Stromal cell of bone marrow (primary cell): ENCODE measurements around the gene LSM7.

ENCODE experiments used
- DNase-seq: peaks from one replicate; pipeline ENCODE4 v3.0.0-alpha.2; 2012; ENCODE audit warnings: low read depth

LSM7 gene

GRCh38 chr19:2323707-2324106, 4.7 kb downstream of the LSM7 start:
- DNase-seq, result no peak

DNA sequence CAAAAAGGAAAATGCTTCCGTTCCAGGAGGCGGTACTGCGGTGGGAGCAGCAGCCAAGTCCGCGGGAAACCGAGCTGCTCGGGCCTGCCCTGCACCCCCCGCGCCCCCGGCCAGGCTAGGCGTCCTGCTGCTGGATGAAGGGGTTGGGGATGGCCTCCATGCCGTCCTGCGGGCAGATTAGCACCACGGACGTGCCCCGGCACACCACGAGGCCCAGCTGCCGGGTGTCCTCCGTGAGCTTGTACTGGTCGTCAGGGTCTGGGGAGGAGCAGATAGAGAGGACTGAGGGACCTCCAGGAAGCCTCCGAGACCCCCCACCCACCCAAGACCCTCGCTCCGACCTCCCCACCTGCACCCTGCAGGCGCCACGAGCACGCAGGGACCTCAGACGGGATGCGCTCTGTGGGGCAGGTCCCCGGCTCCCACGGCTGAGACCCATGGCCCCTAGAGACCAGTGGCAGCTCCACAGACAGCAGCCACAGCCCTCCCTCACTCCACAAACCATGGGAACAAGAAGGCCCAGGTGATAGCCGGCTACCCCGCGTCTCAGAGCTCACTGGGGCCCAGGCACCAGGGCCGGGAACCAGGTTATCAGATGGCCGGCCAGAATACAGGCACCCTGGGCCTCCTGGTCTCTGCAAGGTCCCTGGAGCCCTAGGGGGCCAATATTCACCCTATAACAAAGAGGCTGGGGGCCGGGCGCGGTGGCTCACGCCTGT, 6.7 kb downstream of the LSM7 start:
- no peak for DNase-seq

DNA sequence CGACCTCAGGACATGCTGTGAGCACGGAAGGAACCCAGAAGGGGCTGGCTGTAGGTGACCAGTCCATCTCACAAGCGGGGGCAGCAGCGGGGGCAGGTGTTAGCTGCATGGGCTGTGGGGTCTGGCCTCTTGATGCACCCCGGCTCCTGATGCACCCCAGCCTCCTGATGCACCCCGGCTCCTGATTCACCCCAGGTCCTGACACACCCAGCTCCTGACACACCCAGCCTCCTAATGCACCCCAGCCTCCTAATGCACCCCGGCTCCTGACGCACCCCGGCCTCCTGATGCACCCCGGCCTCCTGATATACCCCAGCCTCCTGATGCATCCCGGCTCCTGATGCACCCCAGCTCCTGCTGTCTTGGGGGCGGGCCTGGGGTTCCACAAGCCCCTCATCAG, 7.4 kb downstream of the LSM7 start:
- DNase-seq, result no peak

- DNase-seq, result no peak
These were observed 8.3 kb downstream of the LSM7 start for GRCh38 chr19:2320049-2320448.

DNA sequence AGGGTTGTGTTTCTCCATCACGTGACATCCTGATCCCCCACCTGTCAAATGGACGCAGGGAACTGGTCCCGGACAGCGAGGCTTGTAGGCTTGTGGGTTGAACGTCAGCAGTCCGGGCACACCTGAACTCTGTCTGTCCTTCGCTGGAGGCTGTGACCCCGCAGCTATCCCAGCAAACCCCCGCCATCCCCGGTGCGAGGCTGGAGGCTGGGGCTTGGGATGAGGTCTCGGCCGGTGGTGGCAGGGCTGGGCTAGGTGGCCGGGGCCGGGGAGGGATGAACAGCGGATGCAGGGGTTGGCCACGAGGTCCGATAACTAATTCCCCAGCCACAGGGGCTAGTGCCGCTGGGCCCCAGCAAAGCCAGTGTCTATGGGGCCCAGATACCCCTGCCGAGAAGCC, 8.8 kb downstream of the LSM7 start:
- DNase-seq, result no peak

DNA sequence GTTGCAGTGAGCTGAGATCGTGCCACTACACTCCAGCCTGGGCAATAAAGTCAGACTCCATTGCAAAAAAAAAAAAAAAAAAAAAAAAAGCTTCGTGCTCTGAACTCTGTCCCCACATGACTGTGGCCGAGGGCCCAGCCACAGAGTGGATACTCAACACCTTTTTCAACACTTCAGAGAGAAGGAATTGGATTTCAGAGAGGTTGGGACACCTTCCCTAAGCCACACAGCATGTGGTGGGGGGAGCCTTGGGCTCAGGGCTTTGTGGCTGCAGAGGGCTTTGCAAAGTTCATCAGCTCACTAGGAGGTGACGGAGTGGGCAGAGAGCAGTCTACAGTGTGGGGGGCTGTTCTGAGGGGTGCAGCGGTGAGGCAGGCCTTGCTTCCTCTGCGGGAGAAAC, 9.5 kb downstream of the LSM7 start:
- DNase-seq, result no peak

GRCh38 chr19:2317756-2318155, 10.6 kb downstream of the LSM7 start:
- DNase-seq, result no peak

- DNase-seq, result no peak
These were observed 11.1 kb downstream of the LSM7 start for GRCh38 chr19:2317300-2317699.

DNA sequence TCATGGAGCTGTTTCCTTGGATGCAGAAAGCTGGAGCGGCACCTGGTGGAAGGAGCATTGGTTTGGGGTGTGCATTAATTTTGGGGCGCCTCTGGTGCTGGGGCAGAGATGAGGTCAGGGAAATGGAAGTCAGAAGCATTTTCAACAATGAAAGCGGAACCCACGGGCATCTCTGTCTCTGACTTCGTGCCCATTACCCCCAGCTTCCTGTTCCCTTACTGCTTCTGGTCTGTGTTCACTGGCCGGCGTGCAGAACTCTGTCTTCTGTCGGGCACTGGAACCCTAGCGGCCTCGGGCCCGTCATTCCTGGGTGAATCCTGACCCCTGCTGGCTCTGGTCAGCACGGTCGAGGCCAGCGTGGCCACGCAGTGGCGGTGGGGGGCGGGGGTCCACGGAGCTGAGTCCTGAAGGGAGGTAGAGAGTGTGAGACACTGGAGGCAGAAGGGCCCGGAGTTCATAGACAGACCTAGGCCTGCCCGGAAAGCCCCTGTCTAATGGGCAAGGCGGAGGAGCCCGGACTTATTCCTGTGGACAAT, 12.5 kb downstream of the LSM7 start:
- DNase-seq, result peak; percentile 25

- DNase-seq, result no peak
These were observed 13.1 kb downstream of the LSM7 start for GRCh38 chr19:2315121-2315817.

- DNase-seq, result no peak
These were observed 15.4 kb downstream of the LSM7 start for GRCh38 chr19:2312820-2313501.

GRCh38 chr19:2311093-2311492, 17.3 kb downstream of the LSM7 start:
- no peak for DNase-seq

DNA sequence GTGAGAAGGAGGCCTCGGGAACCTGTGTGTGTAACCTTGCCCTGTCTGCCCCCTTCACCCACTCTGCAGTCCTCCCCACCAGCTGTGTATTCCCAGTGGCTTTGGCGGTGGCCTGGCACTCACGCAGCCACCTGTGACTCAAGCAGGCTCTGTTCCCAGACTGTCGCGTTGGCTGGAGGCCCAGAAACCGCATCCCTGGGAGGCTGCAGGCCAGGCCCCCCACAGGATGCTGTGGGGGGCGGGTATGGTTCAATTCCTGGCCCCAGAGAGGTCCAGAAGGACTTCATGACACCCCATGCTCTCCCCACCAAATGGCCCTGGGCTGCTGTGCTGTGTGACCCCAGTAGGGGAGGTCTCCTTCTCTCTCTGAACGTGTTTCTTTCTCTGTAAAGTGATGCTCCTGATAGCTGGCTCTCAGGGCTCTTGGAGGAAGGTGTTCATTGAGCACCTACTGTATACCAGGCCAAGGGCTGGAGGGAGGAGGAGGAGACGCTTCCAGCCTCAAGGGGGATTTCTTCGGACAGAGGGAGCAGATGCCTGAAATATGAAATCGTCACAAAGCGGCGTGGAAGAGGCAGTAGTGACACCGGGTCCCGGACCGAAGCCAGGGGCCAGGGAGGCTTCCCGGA, 18.5 kb downstream of the LSM7 start:
- DNase-seq, result no peak

- no peak for DNase-seq
These were observed 20.3 kb downstream of the LSM7 start, which contains the start of gene LINGO3 for GRCh38 chr19:2308114-2308556. TSS of gene LINGO3 (minus strand) at chr19:2308154. CDS start at chr19:2291776, 16,378 bp downstream.

GRCh38 chr19:2307518-2308012, 20.8 kb downstream of the LSM7 start:
- DNase-seq, result no peak

DNA sequence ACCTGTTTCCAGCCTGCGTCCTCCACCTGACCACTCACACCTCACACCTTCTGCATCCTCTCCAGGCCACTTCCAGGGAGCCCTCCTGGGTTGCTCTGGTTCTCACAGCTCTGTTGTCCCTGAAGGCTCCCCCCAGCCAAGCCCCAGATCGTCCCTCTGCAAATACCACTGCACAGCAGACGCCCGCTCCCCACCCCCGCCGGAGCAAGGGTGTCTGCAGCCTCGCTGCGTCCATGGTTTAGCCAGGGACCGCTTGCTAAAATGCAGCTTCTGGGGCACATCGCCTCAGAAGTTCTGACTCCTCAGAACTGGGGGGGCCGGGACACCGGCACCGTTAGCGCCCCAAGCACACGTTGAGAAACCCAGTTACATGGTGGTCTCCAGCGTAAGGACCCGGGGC, 21.4 kb downstream of the LSM7 start:
- DNase-seq, result no peak

DNA sequence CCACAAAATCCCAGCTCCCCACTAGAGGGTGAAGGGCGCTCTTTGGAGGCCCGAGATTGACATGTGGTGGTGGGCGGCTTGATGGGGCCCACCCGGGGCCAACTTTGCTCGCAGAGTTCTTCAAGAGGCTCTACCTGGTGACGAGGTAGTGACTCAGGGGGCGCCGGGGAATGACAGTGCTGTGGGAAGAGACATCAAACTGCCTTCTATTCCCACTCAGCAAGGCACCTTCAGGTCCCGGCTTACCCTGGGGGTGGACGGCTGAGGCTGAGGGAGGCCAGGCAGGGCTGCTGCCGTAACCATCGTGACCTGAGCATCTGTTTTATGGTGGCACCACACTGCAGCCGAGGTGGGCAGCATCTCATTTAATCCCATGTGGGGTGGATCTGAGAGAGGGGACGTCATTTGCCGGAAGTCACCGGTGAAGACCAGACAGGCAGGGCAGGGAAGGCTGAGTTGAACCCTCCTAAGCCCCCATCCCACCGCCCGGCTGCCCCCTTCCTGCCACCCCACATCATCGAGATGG, 22.0 kb downstream of the LSM7 start:
- DNase-seq, result no peak

DNA sequence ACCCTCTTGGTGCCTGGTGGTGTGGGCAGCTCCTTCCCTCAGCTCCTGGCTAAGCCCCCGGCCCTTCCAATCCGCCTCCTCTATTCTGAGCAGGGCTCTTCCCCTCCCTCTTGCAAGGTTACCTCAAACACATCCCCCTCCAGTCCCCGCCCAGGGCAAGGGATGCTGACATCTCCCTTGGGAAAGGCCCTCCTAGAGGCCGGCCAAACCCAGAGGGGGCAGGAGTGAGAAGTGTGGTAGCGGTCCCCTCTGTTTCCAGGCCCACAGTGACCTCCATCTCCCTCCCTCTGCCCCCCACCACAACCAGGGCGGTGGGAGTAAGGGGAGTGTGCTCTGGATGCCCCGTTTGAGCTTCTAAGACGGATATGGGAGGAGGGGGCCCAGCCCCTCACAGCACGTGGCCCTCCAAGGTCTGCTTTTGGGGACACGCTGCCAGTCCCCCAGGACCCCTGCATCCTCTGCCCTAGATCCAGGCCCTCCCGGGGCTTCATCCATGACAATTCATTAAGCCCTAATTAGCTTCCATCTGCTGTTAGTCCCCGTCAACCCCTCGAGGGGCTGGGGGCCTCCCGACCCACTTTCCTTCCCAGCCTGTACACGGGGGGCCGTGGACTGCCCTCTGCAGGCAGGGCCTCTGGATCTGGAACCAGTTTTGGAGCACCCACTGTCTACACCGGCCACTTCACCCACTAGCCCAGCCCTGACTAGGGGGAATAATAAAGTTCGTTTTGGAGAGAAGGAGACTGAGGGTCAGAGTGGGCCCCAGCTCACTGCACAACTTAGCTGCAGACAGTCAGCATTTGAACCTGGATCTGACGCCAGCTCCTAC, 22.7 kb downstream of the LSM7 start:
- DNase-seq, result no peak

DNA sequence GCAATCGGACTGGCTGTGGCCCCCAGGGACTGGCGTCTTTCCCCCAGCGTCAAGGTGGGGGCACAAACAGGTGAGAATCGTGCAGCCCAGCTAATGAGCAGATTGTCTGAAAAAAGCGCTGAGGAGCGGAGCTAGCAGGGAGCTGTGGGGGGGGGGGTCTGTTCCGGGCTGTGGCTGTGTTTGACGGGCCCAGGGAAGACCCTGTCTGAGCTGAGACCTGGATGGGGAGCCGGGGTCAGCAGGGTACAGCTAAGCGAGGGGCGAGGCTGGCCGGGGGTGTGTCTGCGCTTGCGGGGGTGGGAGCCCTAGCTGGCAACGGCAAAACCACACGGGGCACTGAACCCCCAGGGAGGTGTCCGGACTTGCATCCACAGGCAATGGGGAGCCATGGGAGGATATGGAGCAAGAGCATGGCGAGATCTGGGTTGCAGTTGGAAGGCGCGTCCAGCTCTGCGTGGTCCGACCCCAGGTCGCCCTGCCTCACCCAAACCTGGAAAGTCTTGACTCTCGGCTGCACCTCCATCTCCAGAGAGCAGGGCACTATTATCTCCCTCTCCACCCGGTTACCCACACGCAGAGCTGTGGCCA, 25.1 kb downstream of the LSM7 start:
- DNase-seq, result no peak
